A549 (cell line): ENCODE data around the gene NUAK1. TPM values are rescaled to one million over a fixed set of nuclear protein-coding genes. Genes with fewer than 3 reads are reported as not detected.

Experiments
- BHLHE40 ChIP-seq: IDR thresholded peaks from 2 replicates; pipeline ENCODE4 v1.6.1; 2012; ENCODE audit warnings: low read depth, low read length, inconsistent platforms
- CBX2 ChIP-seq: fragments of 200-600 bp; sonication (generic); IDR thresholded peaks from 2 replicates; pipeline ENCODE4 v1.6.1; 2016; ENCODE audit warnings: low read depth, mild to moderate bottlenecking, borderline replicate concordance
- CBX8 ChIP-seq: fragments of 200-600 bp; sonication (generic); IDR thresholded peaks from 2 replicates; pipeline ENCODE4 v1.6.1; 2016
- CEBPB ChIP-seq, 2 experiments: fragments of >200 bp in 1 of 2; sonication (Bioruptor Twin) in 1 of 2; formaldehyde crosslinking in 1 of 2; IDR thresholded peaks; 2 replicates each; pipeline ENCODE4 v1.6.1; 2012 to 2016
- CHD2 ChIP-seq: fragments of 150-350 bp; IDR thresholded peaks from 2 replicates; pipeline ENCODE4 v1.6.1; 2014; ENCODE audit warnings: low read length; ENCODE audit not compliant: partially characterized antibody
- CHD4 ChIP-seq: fragments of 200-600 bp; sonication (generic); IDR thresholded peaks from 2 replicates; pipeline ENCODE4 v1.6.1; 2016; ENCODE audit warnings: antibody characterized with exemption, mild to moderate bottlenecking, borderline replicate concordance
- CTCF ChIP-seq: fragments of >200 bp; sonication (Bioruptor Twin); formaldehyde crosslinking; IDR thresholded peaks from 3 replicates; pipeline ENCODE4 v1.5.1; 2016
- EHMT2 ChIP-seq: fragments of 200-600 bp; sonication (generic); IDR thresholded peaks from 2 replicates; pipeline ENCODE4 v1.6.1; 2016; ENCODE audit warnings: antibody characterized with exemption, low read depth, mild to moderate bottlenecking, moderate library complexity
- EP300 ChIP-seq, 2 experiments: fragments of >200 bp; sonication (Bioruptor Twin); formaldehyde crosslinking; IDR thresholded peaks; 2 replicates in 1 of 2; 3 replicates in 1 of 2; pipeline ENCODE4 v1.6.1; 2016 to 2017
- FOSL2 ChIP-seq, 2 experiments: fragments of 450-650 bp in 1 of 2; fragments of >200 bp in 1 of 2; sonication (Bioruptor Twin) in 1 of 2; formaldehyde crosslinking; IDR thresholded peaks; 2 replicates each; pipeline versions ENCODE4 v1.5.0 to v1.6.1; 2016 to 2020; ENCODE audit warnings: mild to moderate bottlenecking in 1 of 2, moderate library complexity in 1 of 2
- FOXS1 ChIP-seq: fragments of 250-450 bp; sonication (Bioruptor Pico); IDR thresholded peaks from 2 replicates; pipeline ENCODE4 v1.5.0; 2020; ENCODE audit warnings: mild to moderate bottlenecking, moderate library complexity
- GATA3 ChIP-seq: IDR thresholded peaks from 2 replicates; pipeline ENCODE4 v1.6.1; 2012; ENCODE audit warnings: borderline replicate concordance
- HOXB5 ChIP-seq: fragments of 250-450 bp; sonication (Bioruptor Pico); IDR thresholded peaks from 2 replicates; pipeline ENCODE4 v1.5.0; 2020; ENCODE audit warnings: mild to moderate bottlenecking, moderate library complexity
- JUN ChIP-seq, 2 experiments: fragments of >200 bp; sonication (Bioruptor Twin); formaldehyde crosslinking; IDR thresholded peaks; 2 replicates in 1 of 2; 3 replicates in 1 of 2; pipeline ENCODE4 v1.6.1; 2016 to 2017
- MAFK ChIP-seq: fragments of 450-650 bp; IDR thresholded peaks from 2 replicates; pipeline ENCODE4 v1.6.1; 2014; ENCODE audit not compliant: partially characterized antibody
- MAZ ChIP-seq: fragments of 150-350 bp; IDR thresholded peaks from 2 replicates; pipeline ENCODE4 v1.6.1; 2014; ENCODE audit warnings: antibody characterized with exemption, low read depth, low read length, borderline replicate concordance
- MYC ChIP-seq: IDR thresholded peaks from 2 replicates; pipeline ENCODE4 v1.6.1; 2012; ENCODE audit warnings: mild to moderate bottlenecking, inconsistent platforms, low read length, improper control_type of control experiment, borderline replicate concordance
- NFE2L2 ChIP-seq: fragments of 150-350 bp; conservative IDR thresholded peaks from 2 replicates; pipeline ENCODE4 v1.6.1; 2014; ENCODE audit warnings: low read length
- NPAS2 ChIP-seq: fragments of 250-450 bp; sonication (Bioruptor Pico); IDR thresholded peaks from 2 replicates; pipeline ENCODE4 v1.8.0; 2022; ENCODE audit warnings: mild to moderate bottlenecking, moderate library complexity, borderline replicate concordance
- RARB ChIP-seq: fragments of 250-450 bp; sonication (Bioruptor Pico); IDR thresholded peaks from 2 replicates; pipeline ENCODE4 v1.8.0; 2021; ENCODE audit warnings: mild to moderate bottlenecking, moderate library complexity
- REST ChIP-seq: fragments of 200-600 bp; sonication (generic); IDR thresholded peaks from 2 replicates; pipeline ENCODE4 v1.6.1; 2016; ENCODE audit warnings: antibody characterized with exemption, mild to moderate bottlenecking, moderate library complexity
- RNF2 ChIP-seq: fragments of 200-600 bp; sonication (generic); IDR thresholded peaks from 2 replicates; pipeline ENCODE4 v1.6.1; 2016; ENCODE audit warnings: low read depth, mild to moderate bottlenecking, antibody characterized with exemption, moderate library complexity, borderline replicate concordance
- SMC3 ChIP-seq: fragments of >200 bp; sonication (Bioruptor Twin); formaldehyde crosslinking; IDR thresholded peaks from 3 replicates; pipeline ENCODE4 v1.6.1; 2018; ENCODE audit warnings: inconsistent platforms
- SREBF2 ChIP-seq: fragments of 450-650 bp; IDR thresholded peaks from 2 replicates; pipeline ENCODE4 v1.6.1; 2014; ENCODE audit warnings: mild to moderate bottlenecking, moderate library complexity
- USF2 ChIP-seq: fragments of 450-650 bp; IDR thresholded peaks from 2 replicates; pipeline ENCODE4 v1.6.1; 2014; ENCODE audit warnings: antibody characterized with exemption
- ZC3H11A ChIP-seq: fragments of 450-650 bp; IDR thresholded peaks from 2 replicates; pipeline ENCODE4 v1.6.1; 2014; ENCODE audit warnings: antibody characterized with exemption, mild to moderate bottlenecking
- polyA plus RNA-seq, 4 experiments: library from polyadenylated mRNA; depleted of rRNA in 3 of 4; stranded (reverse); fragments of >200 nt; fragmentation: RNase III in 1 of 4; extraction: RNeasy Plus Mini Kit Qiagen cat#74134 plus additional on column Dnase treatment in 1 of 4; gene quantifications; 2 replicates in 3 of 4; 3 replicates in 1 of 4; pipeline ENCODE4 v1.2.3, GENCODE V29; 2011 to 2017
- TF ChIP-seq, protein P1 (sequence below): IDR thresholded peaks from 2 replicates; pipeline ENCODE4 v1.6.1; 2012
- TF ChIP-seq, protein P2 (sequence below): fragments of 150-350 bp; IDR thresholded peaks from 2 replicates; pipeline ENCODE4 v1.6.1; 2014; ENCODE audit warnings: low read depth, mild to moderate bottlenecking, low read length

The NUAK1 gene
- polyA plus RNA-seq, 2 of the 4 experiments (the other 2 are of a cell fraction) = 20.8 to 22.3 TPM

- TF ChIP-seq CTCF (no peak), CBX2 (no peak), EP300 (IDR thresholded peaks at IDR 0.05) (peak; percentile 71 to 83; a peak in 3 of 5 replicates), JUN (IDR thresholded peaks at IDR 0.05) (peak; percentile 67 to 87; a peak in 4 of 5 replicates), SREBF2 (no peak), CEBPB (IDR thresholded peaks at IDR 0.05) (peak; percentile 50 to 80), RNF2 (no peak), HOXB5 (CRISPR knock-in tag) (no peak), MAZ (no peak), CBX8 (no peak), REST (no peak), NPAS2 (CRISPR knock-in tag) (no peak), FOSL2 (IDR thresholded peaks at IDR 0.05) (peak; percentile 76), FOSL2 (CRISPR knock-in tag; IDR thresholded peaks at IDR 0.05) (peak; percentile 92), MAFK (peak; percentile 94), RARB (CRISPR knock-in tag) (no peak), NFE2L2 (peak; percentile 66), MYC (no peak), FOXS1 (CRISPR knock-in tag) (no peak), BHLHE40 (no peak), CHD4 (peak; percentile 99), GATA3 (peak; percentile 88), CHD2 (no peak), USF2 (peak; percentile 54; the same call in 1 of the 2 replicates), SMC3 (peak; percentile 31; the same call in 1 of the 3 replicates), ZC3H11A (no peak), EHMT2 (no peak)
- TF ChIP-seq, protein P1, sequence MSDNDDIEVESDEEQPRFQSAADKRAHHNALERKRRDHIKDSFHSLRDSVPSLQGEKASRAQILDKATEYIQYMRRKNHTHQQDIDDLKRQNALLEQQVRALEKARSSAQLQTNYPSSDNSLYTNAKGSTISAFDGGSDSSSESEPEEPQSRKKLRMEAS = peak; percentile 62
- TF ChIP-seq, protein P2, sequence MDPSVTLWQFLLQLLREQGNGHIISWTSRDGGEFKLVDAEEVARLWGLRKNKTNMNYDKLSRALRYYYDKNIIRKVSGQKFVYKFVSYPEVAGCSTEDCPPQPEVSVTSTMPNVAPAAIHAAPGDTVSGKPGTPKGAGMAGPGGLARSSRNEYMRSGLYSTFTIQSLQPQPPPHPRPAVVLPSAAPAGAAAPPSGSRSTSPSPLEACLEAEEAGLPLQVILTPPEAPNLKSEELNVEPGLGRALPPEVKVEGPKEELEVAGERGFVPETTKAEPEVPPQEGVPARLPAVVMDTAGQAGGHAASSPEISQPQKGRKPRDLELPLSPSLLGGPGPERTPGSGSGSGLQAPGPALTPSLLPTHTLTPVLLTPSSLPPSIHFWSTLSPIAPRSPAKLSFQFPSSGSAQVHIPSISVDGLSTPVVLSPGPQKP = no peak
Observed at GRCh38 chr12:106126441-106127337, 12.1 kb downstream of the NUAK1 start (continued).
